ENCODE measurements around the gene TAF15.

Gene TAF15

DNA sequence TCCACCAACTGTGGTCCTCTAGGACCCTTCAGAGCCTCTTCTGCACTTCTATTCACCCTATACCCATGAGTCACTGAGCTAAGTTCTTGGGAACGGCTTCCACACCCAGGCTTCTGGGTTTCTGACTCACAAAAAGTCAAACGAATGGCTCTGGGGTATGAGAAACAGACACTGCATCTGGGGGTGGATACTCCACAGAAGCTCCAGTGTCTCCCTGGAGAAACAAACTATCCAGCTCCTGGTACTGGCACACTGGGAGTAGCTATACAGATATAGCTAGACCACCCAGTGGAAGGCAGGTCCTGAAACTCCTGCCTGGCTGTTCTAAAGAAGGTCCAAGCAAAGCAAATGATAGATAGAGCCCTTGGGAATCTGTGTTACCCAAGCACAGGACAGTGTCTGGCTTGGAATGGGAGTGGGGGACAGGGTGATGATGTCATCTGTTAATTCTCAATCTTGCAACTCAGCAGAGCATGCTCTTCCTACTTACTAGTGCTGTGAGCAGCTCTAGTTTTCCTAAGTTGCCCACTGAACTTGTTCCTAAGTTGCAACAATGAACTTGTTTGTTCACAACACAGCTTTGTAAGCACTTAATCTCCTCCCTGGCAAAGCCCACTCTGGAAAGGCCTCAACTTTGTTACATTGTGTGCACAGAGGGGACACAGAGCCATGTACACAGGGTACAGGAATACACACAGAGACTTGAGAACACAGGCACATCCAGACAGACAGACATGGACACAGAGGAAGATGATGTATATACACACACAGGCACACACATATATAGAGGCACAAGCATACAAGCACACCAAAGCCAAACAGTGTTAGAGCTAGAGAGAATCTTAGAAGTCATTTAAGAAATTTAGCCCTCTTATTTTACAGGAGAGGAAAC is 20.6 kb upstream of the TAF15 start:
- peak; percentile 49 for DNase-seq

DNA sequence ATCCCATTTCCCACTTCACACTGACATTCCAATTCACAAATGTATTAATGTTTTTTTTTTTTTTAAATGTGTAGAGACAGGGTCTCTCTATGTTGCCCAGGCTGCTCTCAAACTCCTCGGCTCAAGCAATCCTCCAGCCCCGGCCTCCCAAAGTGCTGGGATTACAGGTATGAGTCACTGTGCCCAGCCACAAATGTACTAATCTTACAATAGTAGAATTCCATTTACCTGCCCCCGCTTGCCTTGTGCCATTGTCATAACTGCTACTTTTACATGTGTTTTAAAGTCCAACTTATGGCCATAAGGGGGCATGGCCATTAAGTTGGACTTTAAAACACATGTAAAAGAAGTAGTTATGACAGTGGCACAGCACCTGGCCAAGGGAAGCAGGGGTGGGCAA is 18.4 kb upstream of the TAF15 start:
- DNase-seq, result no peak

DNA sequence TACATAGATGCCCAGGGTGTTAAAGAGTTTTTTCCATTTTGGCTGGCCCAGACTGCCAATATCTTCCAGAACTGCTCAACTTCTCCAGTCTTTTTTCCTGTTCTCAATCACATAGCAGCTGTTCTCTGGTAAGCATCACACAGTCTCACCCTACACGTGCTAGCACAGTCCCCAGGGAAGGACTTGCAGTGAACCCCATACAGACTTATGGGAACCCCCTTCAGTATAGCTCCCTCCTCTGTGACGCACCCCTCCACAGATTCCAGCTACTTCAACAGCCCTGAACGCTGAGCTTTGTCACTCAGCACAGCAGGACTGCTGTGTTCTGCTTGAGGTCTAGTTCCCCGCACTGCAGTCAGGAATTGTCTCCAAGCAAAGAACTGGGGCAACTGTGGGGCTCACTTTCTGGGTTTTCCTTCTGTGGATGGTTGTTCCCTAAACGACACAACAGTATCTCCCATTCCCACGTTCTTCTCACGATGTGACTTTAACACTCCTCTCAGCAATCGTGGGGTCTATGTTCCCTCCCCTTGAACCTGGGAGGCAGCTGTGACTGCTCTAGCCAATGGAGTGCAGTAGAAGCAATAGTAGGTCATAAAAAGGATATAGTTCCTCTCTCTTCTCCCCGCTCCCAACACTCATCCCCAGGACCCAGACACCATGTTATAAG is 17.5 kb upstream of the TAF15 start:
- DNase-seq, result no peak

DNA sequence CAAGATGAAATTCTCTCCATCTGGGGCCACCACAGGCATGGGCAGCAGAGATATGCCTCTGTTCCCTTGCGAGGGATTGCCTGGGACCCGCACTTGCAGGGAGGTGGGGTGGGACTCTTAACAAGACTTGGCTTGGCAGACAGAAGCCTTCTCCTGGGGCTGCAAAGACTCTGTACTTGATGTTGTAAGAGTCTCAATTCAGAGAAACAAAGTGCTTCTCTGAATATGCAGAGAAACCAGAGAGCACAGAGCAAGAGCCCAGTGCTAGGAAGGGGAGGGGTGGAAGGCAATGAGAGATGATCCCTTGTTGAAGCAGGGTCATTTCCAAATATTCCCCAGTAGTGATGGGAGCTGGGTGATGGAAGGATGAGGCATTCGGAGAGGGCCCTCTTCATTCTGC is 16.0 kb upstream of the TAF15 start:
- no peak for DNase-seq

DNA sequence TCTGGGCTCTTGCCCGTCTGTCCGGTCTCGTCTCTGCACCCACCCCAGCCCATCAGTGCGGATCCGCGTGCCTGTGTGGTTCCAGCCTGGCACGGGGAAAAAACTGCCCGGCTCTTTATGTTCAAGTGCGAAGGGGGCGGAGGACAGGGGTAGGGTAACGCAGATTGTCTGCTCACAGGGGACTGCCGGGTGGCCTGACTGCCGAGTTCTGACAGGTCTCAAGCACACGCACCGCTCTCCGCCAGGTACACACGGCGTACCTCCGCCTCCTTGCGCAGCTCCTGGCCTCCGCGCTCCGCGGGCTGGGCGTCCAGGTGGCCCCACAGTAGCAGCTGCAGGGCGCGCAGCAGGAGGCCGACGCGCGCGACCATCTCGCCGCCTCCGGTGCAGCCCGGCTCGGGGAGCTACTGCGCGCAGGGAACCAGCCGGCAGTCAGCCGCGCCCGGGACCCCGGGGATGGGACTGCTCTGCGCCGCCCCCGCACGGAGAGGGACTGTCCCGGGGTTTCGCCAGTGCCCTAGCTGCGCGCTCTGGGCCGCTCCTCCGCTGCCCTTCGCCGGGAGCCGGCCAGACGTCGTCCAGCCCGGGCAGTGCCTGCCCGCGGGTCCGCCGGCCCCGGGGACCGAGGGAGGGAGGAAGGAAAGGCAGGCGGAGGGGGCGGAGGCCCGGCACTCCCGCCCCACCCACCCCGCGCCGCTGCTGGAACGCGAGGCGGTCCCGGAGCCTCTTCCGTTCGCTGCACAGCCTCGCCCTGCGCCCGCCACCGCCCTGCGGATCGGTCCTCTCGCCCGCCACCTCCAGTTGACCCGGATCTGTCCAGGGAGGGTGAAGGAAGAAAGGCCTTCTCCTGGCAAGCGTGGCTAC is 14.0 kb upstream of the TAF15 start, which contains the start of gene MMP28:
MMP28 (minus strand) TSS at position 635 of the 864 bp plus-strand sequence; CDS start at position 371, 264 bp downstream.
- no peak for DNase-seq

DNA sequence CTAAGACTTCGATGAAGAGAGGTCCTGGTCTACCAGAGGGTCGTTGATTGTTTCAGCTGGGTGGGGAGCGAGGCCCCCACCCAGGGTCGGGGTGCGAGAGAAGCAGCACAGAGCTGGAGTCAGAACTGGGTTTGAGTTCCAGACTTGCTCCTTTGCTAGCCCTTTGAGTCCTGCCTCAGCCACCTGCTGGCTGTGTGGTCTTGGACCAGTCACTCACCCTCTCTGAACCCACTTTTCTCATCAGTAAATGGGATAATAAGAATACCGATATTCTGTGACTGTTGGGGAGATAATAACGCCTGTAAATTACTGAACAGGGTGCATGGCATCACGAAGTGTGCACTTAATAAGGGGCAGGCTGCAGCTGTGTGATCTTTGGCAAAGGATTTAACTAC is 13.4 kb upstream of the TAF15 start:
- DNase-seq, result no peak

DNA sequence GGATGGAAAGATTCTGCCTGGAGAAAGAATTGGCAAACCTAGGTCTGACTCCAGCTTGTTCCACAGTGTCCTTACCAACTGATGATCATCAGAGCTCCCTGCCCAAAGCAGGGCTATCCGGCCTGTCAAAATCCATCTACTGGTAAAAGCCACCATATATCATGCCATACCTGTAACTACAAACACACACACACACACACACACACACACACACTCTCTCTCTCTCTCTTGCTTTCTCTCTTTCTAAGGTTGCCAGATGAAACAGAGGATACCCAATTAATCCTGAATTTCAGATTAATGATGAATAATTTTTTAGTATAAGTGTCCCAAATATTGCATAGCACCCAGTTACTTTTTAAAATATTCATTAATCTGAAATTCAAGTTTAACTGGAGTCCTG is 12.3 kb upstream of the TAF15 start:
- no peak for DNase-seq

DNA sequence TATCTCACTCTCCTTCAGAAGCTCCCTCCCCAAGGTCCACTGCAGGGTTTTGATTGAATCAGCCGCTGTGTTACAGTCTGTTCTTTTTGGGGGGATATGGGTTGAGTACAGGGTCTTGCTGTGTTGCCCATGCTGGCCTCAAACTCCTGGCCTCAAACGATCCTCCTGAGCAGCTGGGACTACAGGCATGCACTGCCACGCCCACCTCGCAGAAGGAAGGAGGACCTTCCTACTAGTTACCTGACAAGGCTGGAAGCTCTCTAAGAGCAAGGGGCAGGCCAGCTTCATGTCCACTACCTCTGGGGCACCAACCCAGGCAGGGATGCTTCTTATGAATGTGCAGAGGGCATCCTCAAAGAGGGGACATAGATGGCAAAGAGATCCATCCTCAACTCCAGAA is 11.9 kb upstream of the TAF15 start:
- DNase-seq, result no peak

DNA sequence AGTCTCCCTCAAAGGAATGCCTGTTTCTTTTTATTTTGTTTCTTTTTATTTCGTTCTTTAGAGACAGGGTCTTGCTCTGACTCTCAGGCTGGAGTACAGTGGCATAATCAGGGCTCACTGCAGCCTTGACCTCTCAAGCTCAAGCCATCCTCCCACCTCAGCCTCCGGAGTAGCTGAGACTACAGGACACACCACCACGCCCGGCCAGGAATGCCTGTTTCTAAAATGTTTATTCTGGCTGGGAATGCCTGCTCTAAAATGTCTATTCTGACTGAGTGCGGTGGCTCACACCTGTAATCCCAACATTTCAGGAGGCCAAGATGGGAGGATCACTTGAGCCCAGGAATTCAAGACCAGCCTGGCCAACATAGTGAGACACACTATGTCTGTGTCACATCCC is 11.4 kb upstream of the TAF15 start:
- DNase-seq, result no peak

DNA sequence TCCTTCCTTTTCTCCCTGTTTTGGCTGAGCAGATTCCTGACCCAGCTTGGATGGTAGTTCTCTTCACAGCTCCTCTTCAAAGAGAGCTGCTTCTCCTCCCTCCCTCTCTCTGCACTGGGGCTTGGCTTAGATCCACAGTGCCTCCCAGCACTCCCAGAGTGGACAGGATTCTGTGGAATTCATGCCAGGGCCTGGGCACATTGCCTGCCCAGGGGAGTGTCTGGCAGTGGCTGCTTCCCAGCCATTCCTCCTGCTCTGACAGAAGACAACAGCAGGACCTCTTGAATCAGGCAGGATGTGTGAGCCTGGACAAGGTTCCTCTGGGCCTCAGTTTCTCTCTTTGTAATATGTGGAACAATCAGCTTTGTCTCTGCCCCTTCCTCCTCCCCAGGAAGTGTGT is 9.3 kb upstream of the TAF15 start:
- DNase-seq, result peak; percentile 45

DNA sequence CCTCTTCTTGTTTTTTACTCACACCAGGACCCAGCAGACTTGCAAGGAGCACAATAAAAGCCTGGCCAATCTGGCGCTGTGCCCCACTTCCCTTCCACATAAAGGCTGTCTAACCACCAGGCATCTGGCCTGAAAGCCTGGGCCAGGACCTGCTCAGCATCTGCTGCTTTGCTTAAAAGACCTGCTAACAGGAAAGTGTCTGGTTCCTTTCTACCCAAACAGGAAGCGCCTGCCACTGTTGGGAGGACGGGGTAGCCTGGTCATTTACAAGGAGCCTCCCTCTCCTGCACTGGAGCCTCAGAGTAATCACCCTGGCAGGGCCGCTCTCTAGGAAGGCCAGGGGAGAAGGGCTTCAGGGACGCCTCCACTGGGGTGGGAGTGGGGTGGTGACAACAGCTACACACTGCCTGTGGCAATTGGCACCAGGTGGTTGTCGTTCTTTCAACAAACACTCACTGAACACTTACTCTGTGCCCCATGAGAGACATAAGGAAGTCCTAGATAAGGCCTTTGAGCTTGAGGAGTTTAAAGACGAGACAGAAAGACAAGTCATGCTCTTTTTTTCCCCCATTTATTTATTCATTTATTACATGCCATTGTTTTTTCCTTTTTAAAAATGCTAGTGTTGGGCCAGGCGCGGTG is 7.6 kb upstream of the TAF15 start:
- no peak for DNase-seq

DNA sequence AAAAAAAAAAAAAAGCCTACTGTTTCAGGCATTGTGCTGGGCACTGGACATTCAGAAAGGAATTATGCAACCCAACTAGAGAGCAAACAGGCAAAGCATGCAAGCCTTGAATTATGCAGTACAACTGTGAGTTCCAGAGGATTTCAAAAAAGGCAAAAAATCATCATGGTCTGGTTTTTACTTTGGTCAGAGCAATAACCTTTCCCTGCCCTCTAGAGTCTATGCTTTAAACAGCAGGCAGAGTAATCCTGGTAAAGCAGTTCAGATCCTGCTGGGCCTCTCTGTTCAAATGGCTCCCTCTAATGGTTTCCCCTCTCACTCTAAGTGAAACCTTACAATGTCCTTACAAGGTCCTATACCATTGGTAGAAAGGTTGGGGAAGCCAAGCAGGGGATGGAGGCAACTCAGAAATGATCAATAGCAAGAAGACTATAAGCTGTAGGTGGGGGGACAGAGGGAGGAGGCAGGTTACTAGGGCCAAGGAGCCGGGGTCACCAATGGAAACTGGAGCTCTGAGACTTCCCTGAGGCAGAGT is 4.6 kb upstream of the TAF15 start:
- DNase-seq, result peak; percentile 54

DNA sequence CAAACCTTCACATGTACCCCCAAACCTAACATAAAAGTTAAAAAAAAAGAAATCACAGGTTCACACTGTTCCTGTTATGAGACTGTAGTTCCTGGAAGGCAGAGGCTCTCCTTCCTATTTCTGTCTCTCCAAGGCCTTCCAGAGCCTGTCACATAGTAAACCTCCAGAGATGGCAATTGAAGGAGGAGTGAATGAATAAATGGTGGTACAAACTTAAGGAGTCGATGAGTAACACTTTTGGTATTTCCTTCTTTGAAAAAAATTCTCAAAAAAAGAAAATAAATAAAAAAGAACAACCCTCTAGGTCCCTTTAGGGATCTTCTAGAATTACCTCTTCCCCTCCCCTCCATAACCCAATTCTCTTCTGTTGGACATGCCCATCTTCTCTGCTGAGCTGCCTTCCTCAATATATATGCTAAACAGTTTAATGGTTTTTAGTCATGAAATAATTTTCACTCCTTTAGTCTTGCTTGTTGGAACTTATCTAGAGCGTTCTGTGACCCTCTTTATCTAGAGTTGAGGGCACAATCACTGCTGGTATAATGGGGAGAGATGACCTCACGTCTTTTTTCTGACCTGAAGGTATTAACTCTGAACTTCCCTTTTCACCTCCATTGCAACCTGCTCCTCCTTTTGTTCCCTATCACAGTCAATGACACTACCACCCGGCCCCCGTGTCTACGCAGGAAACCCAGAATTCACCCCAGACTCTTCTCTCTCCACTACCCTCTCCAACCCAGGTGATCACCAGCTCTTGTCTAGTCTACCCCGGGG is 1.7 kb upstream of the TAF15 start:
- DNase-seq, result no peak

DNA sequence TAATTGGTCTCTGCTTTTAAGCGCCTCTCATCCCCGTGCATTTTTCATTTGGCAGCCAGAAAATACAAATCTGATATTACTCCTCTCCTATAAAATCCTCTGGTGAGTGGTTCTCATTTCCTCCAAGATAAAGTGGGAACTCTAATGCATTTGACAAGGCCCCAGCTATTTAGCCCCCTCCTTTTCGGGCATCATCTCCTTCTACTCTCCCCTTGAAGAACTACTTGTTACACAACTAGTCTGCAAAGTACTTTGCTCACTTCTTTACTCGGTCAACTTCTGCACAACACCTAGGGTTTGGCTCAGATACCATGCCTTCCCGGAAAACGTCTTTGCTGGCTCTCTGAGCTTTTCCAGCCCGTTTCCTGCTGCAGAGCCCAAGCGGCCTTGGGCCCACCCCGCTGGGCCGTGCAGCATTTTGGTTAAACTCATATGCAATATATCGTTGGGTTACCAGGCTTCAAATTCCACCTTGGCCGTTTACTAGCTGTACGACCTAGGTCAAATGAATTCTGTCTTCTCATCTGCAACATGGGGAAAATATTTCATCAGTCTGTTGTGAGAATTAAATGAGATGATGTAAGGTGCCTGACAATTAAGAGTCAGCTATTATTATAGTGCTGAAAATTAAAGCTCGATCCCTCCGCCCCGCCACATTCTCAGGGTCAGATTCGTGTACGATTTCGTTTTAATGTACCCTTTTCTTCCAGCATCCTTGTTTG is 883 bp upstream of the TAF15 start:
- no peak for DNase-seq

DNA sequence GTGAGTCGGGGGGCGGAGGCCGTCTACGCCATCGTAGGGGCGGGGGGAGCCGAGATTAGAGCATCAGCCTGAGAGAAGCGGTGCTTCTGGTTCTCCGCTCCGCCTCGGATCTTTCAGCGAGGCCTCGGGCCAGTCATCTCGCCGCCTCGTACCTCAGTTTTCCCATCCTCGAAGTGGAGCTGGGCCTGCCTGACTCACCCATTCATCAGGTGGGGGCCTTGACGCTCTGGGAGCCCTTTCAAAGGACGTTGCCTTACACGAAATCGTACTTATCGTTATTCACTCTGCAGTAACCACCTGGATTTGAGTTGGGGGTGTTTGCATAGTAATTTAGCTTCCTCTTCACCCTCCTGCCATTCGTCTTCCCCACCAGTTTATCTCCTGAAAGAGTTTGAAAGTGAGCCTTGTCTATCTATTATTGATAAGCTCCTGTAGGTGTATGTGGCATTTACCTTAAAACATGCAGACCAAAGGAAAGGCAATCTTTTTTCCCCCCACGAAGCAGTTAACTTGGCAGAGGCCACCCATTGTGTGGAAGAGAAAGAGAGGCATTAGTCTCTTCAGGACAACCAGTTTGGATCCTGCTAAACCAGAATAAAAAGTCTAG is 674 bp downstream of the TAF15 start:
- no peak for DNase-seq

DNA sequence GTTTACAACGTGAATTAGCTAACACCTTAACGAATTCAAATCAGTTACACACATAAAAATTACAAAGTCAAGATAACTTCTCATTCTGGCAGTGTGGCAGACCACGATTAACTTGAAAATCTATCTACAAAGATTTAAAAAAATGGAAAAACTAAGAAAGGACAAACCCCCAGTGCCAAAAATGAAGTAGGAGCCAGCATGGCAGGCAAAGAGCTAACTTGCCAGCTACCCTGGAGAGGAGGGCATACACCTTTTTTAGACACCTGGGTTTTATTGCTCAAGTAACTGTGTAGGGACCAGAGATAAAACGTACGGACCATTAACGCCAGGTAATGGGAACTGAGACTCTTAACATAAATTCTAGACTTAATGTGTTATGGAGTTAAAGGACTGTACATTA is 2.5 kb downstream of the TAF15 start:
- DNase-seq, result no peak

DNA sequence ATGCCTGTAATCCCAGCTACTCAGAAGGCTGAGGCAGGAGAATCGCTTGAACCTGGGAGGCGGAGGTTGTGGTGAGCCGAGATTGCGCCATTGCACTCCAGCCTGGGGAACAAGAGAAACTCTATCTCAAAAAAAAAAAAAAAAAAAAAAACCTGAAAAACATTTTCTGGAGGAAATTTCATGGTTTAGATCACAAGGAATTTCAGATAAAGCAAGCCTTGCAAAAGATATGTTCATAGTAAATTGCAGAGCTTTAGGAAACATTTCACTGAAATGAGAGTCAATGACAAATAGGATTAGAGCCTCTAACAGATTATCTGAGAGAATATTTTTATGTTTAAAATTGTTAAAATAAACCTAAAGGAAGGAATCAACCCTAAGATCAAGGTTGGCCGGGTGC is 3.2 kb downstream of the TAF15 start:
- no peak for DNase-seq

DNA sequence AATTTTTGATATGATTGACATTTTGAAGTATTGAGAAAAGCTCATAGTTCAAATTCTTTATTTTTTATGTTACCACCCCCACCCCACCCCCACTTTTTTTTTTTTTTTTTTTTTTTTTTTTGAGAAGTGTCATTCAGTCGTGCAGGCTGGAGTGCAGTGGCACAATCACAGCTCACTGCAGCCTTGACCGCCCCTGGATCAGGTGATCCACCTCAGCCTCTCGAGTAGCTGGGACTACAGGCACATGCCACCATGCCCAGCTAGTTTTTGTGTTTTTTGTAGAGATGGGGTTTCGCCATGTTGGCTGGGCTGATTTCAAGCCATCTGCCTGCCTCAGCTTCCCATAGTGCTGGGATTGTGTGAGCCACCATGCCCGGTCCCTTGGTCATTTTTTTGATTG is 7.4 kb downstream of the TAF15 start:
- DNase-seq, result no peak

DNA sequence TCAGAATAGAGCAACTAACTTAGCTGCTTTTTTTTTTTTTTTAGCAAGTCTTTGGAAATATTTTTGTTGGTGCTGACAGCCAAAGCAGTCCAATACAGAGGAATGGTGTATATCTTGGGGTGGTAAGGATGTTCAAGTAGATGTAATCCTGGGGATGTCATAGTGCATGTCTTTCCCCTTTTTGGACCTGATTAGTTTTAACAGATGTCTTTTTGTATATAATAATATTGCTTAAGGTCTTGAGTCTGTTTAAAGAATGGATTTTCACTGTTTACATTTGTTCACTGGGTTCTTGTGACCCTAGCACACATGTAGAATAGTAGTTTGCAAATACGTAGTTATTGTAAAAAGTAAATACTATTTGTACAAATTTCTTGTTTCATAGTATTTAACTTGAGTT is 7.9 kb downstream of the TAF15 start:
- DNase-seq, result no peak

DNA sequence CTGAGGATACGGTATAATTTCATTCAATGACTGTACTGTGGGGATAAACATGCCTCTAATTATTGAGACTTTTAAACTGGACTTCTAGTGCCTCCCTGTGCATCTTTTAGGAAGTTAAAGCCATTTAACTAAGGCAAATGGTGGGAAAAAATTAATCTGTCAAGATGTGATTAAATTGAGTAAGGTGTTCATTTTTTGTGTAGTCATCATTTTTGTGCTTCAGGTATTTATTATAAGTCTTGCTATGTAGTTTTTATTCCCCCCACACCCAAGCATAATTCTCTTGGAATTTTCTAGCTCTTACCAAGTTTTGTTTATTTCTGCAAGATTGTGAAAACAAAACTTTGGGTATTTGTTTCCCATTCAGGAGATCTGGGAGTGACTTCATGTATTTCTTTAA is 10.2 kb downstream of the TAF15 start:
- DNase-seq, result no peak

DNA sequence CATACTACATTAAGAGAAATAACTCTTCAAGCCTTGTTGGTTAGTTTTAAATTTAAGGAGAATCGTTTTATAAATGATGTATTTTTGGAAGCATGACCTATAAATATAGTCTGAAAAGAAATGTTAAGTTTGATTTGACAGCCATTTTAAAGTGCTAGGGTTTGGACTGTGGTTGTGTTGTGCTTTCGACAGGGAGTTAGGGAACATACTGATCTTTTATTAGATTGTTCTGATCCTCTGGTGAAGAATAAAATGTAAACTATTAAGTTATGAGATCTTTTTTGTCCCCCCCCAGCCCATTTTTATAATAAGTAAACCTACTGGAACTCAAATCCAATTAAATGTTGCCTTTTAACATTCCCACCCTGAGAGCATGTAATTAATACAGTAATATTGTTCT is 12.0 kb downstream of the TAF15 start:
- DNase-seq, result no peak

Measured in T1000 (cell line).